Fibroblast of the aortic adventitia (primary cell): ENCODE results near the gene DNAH17. TPM values are rescaled to one million over a fixed set of nuclear protein-coding genes. Genes with fewer than 3 reads are reported as not detected.

Experiments used
- DNase-seq: peaks from one replicate; pipeline ENCODE4 v3.0.0-alpha.2; 2010; ENCODE audit warnings: low read depth
- H3K4me3 ChIP-seq: 2 replicates; pipeline ENCODE4 v1.5.1; 2011; ENCODE audit warnings: low read depth, mild to moderate bottlenecking, control low read depth, low read length, moderate library complexity
- total RNA-seq: library from RNA; depleted of rRNA; stranded (reverse); fragments of >200 nt; gene quantifications from 2 replicates; pipeline ENCODE4 v1.2.3, GENCODE V29; 2012; ENCODE audit warnings: low replicate concordance
- TF ChIP-seq, protein P1 (sequence below): IDR thresholded peaks from 2 replicates; pipeline ENCODE4 v1.5.1; 2011; ENCODE audit warnings: mild to moderate bottlenecking, low read length, control low read depth, inconsistent platforms; ENCODE audit not compliant: insufficient read depth

DNAH17 gene
- total RNA-seq, 1 donor: not detected

DNA sequence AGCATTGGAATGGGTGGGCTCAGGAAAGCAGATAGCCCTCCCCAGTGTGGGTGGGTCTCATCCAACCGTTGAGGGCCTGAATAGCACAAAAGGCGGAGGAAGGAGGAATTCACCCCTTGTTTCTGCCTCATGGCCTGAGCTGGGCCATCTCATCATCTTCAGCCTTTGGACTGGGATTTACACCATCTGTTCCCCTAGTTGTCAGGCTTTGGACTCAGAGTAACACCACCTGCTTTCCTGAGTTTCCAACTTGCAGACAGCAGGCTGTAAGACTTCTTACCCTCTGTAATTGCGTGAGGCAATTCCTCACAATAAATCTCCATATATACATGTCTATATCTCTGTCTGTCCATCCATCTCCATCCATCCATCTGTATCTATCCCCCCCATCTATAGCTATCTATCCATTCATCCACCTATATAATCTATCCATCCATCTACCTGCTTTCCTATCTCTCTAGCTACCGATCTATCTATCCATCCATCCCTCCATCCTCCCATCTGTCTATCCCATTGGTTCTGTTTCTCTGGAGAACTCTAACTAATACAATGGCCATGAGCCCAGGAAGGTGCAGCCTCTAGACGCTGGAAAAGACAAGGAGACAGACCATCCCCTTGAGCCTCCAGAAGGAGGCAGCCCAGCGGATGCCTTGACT lies 21.3 kb downstream of the DNAH17 start:
- TF ChIP-seq, protein P1, sequence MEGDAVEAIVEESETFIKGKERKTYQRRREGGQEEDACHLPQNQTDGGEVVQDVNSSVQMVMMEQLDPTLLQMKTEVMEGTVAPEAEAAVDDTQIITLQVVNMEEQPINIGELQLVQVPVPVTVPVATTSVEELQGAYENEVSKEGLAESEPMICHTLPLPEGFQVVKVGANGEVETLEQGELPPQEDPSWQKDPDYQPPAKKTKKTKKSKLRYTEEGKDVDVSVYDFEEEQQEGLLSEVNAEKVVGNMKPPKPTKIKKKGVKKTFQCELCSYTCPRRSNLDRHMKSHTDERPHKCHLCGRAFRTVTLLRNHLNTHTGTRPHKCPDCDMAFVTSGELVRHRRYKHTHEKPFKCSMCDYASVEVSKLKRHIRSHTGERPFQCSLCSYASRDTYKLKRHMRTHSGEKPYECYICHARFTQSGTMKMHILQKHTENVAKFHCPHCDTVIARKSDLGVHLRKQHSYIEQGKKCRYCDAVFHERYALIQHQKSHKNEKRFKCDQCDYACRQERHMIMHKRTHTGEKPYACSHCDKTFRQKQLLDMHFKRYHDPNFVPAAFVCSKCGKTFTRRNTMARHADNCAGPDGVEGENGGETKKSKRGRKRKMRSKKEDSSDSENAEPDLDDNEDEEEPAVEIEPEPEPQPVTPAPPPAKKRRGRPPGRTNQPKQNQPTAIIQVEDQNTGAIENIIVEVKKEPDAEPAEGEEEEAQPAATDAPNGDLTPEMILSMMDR: no peak
- DNase-seq: no peak
- no peak overlapping the region for H3K4me3 ChIP-seq

DNA sequence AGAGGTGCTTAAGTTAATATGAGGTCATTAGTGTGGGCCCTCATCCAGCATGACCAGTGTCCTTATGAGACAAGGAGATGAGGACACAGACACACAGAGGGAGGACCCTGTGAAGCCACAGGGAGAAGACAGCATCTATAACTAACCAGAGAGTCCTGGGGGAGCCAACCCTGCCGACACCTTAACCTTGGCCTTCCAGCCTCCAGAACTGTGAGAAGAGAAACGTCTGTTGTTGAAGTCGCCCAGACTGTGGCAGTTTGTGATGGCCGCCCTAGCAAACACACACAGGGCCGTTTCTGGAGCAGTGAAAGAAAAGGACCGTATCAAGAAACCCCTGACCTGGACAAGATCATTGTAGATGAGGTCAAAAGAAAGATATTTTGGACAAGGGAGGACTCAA lies 26.7 kb downstream of the DNAH17 start:
- DNase-seq: no peak
- TF ChIP-seq, protein P1: no peak

DNA sequence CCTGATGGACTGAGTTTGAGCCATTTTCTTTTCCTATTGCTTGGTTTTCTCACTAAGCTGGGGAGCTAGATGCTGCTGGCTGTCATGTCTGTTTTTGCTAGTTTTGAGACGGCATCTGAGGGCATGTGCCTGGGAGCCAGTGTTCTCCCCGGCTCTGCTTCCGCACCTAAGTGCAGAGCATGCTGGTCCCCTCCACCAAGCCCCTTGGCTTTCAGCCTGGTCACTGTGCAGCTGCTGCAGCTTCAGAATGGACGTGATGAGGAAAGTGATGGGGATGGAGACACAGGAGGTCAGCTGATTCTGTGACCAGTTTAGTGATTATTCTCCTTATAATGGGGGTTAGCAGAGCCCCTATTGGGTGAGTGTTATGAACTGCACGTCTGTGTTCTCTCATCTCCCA lies 28.5 kb downstream of the DNAH17 start:
- no peak overlapping the region for H3K4me3 ChIP-seq
- DNase-seq: no peak
- TF ChIP-seq, protein P1: no peak

More for the DNA sequence above, 26.7 kb downstream of the DNAH17 start:
- no peak overlapping the region for H3K4me3 ChIP-seq

DNA sequence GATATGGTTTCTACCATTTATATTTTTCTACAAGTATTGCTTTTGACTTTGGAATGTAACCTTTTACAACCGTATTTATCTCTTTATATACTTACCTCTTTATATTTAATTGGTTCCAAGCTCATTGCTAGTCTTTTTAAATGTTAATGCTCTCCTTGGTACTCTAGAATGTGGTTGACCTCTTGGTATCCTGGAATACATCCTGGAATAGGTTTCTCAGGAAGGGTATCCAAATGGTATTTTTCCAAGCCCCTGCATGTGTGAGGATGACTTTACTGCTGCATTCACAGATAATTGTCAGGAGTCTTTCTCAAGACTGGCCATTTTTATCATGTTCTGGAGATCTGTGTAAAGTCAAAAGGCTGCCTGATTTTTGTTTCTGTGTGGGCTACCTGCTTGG lies 30.2 kb downstream of the DNAH17 start:
- no peak for DNase-seq
- TF ChIP-seq, protein P1: no peak
- no peak overlapping the region for H3K4me3 ChIP-seq

DNA sequence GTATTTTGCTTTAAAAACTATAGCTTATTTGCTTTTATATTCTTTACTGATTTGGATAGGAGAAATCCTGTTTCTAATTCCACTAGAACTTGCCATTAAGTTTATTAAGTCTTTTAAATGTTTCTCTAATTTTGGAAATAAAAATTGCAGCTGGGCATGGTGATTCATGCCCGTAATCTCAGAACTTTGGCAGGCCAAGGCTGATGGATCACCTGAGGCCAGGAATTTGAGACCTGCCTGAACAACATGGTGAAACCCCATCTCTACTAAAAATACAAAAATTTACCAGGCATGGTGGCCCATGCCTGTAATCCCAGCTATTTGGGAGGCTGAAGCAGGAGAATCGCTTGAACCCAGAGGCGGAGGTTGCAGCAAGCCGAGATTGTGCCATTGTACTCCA lies 30.7 kb downstream of the DNAH17 start:
- no peak overlapping the region for H3K4me3 ChIP-seq

DNA sequence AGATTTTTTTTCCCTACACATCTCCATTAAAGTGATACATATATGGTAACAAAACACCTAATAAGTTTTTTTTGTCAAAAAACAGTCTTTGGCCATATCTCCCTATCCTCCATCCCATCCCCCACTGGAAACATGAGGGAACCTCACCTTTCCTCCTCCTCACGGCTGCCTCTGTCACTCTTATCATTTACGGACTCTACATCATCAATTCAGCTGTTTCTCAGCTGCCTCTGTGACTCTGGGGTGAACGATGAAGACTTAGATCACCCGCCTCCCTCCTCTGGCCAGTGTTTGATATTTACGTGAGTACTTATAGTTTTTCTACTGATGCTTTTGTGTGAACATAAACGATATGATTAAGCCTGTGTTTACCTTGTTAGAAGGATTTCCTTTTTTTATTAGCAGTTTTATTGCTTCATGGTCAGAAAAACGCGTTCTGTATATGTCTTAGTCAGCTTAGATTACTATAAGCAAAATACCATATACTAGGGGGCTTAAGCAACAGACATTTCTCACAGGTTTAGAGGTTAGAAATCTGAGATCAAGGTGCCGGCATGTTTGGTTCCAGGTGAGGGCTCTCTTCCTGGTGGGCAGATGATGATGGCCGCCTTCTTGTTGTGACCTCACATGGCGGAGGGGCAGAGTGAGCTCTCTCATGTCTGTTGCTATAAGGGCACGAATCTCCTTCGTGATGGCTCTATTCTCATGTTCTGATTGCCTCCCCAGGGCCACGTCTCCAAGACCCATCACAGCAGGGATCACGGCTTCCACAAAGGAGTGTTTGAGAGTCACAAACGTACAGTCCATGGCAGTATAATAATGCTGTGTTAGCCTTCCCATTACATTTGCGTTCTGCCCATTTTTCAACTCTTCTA lies 32.1 kb downstream of the DNAH17 start:
- no peak for DNase-seq
- TF ChIP-seq, protein P1: no peak
- H3K4me3 ChIP-seq: no peak overlapping the region

More for the DNA sequence above, 30.7 kb downstream of the DNAH17 start:
- TF ChIP-seq, protein P1: no peak
- no peak for DNase-seq
